ENCODE data around the gene VSIG10. TPM values are rescaled to one million over a fixed set of nuclear protein-coding genes. Genes with fewer than 3 reads are reported as not detected.

The VSIG10 gene
- total and polyA plus RNA-seq, 2 of the 13 experiments (the other 11 are each of a cell fraction or from before 2014, with no cell fraction given): 25.6 to 42.5 TPM

GRCh38 chr12:118052324-118053070, 51.3 kb downstream of the VSIG10 start (continued):
- peak; percentile 27; the same call in 1 of the 2 replicates for TF ChIP-seq ZBTB10 (CRISPR knock-in tag; IDR thresholded peaks at IDR 0.05; ENCODE audit: borderline replicate concordance)
- TF ChIP-seq EED (CRISPR knock-in tag; IDR thresholded peaks at IDR 0.05): no peak
- no peak for TF ChIP-seq ZFAT (CRISPR knock-in tag; conservative IDR thresholded peaks at IDR 0.05)
- TF ChIP-seq MEIS1 (CRISPR knock-in tag; IDR thresholded peaks at IDR 0.05; ENCODE audit: borderline replicate concordance): peak; percentile 90; the same call in 1 of the 2 replicates
- TF ChIP-seq, protein P1, sequence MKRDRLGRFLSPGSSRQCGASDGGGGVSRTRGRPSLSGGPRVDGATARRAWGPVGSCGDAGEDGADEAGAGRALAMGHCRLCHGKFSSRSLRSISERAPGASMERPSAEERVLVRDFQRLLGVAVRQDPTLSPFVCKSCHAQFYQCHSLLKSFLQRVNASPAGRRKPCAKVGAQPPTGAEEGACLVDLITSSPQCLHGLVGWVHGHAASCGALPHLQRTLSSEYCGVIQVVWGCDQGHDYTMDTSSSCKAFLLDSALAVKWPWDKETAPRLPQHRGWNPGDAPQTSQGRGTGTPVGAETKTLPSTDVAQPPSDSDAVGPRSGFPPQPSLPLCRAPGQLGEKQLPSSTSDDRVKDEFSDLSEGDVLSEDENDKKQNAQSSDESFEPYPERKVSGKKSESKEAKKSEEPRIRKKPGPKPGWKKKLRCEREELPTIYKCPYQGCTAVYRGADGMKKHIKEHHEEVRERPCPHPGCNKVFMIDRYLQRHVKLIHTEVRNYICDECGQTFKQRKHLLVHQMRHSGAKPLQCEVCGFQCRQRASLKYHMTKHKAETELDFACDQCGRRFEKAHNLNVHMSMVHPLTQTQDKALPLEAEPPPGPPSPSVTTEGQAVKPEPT (CRISPR knock-in tag; IDR thresholded peaks at IDR 0.05; ENCODE audit: low read depth): 0 out of 2 replicates have a peak, but pooled peaks have one; percentile 54
- peak; percentile 53; the same call in 1 of the 2 replicates for TF ChIP-seq ZNF816 (CRISPR knock-in tag; IDR thresholded peaks at IDR 0.05; ENCODE audit: borderline replicate concordance)
- 0 out of 2 replicates have a peak, but pooled peaks have one; percentile 38 for TF ChIP-seq KLF6 (CRISPR knock-in tag; IDR thresholded peaks at IDR 0.05)
- no peak for TF ChIP-seq ZNF432 (CRISPR knock-in tag; IDR thresholded peaks at IDR 0.05; ENCODE audit: borderline replicate concordance)
- peak; percentile 73; the same call in 1 of the 2 replicates for TF ChIP-seq ZNF431 (CRISPR knock-in tag; IDR thresholded peaks at IDR 0.05; ENCODE audit: borderline replicate concordance, low read depth)
- TF ChIP-seq, protein P2, sequence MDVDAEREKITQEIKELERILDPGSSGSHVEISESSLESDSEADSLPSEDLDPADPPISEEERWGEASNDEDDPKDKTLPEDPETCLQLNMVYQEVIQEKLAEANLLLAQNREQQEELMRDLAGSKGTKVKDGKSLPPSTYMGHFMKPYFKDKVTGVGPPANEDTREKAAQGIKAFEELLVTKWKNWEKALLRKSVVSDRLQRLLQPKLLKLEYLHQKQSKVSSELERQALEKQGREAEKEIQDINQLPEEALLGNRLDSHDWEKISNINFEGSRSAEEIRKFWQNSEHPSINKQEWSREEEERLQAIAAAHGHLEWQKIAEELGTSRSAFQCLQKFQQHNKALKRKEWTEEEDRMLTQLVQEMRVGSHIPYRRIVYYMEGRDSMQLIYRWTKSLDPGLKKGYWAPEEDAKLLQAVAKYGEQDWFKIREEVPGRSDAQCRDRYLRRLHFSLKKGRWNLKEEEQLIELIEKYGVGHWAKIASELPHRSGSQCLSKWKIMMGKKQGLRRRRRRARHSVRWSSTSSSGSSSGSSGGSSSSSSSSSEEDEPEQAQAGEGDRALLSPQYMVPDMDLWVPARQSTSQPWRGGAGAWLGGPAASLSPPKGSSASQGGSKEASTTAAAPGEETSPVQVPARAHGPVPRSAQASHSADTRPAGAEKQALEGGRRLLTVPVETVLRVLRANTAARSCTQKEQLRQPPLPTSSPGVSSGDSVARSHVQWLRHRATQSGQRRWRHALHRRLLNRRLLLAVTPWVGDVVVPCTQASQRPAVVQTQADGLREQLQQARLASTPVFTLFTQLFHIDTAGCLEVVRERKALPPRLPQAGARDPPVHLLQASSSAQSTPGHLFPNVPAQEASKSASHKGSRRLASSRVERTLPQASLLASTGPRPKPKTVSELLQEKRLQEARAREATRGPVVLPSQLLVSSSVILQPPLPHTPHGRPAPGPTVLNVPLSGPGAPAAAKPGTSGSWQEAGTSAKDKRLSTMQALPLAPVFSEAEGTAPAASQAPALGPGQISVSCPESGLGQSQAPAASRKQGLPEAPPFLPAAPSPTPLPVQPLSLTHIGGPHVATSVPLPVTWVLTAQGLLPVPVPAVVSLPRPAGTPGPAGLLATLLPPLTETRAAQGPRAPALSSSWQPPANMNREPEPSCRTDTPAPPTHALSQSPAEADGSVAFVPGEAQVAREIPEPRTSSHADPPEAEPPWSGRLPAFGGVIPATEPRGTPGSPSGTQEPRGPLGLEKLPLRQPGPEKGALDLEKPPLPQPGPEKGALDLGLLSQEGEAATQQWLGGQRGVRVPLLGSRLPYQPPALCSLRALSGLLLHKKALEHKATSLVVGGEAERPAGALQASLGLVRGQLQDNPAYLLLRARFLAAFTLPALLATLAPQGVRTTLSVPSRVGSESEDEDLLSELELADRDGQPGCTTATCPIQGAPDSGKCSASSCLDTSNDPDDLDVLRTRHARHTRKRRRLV (CRISPR knock-in tag; IDR thresholded peaks at IDR 0.05): no peak
- 0 out of 2 replicates have a peak, but pooled peaks have one; percentile 59 for TF ChIP-seq ZNF670 (CRISPR knock-in tag; IDR thresholded peaks at IDR 0.05; ENCODE audit: borderline replicate concordance)
- TF ChIP-seq, protein P3, sequence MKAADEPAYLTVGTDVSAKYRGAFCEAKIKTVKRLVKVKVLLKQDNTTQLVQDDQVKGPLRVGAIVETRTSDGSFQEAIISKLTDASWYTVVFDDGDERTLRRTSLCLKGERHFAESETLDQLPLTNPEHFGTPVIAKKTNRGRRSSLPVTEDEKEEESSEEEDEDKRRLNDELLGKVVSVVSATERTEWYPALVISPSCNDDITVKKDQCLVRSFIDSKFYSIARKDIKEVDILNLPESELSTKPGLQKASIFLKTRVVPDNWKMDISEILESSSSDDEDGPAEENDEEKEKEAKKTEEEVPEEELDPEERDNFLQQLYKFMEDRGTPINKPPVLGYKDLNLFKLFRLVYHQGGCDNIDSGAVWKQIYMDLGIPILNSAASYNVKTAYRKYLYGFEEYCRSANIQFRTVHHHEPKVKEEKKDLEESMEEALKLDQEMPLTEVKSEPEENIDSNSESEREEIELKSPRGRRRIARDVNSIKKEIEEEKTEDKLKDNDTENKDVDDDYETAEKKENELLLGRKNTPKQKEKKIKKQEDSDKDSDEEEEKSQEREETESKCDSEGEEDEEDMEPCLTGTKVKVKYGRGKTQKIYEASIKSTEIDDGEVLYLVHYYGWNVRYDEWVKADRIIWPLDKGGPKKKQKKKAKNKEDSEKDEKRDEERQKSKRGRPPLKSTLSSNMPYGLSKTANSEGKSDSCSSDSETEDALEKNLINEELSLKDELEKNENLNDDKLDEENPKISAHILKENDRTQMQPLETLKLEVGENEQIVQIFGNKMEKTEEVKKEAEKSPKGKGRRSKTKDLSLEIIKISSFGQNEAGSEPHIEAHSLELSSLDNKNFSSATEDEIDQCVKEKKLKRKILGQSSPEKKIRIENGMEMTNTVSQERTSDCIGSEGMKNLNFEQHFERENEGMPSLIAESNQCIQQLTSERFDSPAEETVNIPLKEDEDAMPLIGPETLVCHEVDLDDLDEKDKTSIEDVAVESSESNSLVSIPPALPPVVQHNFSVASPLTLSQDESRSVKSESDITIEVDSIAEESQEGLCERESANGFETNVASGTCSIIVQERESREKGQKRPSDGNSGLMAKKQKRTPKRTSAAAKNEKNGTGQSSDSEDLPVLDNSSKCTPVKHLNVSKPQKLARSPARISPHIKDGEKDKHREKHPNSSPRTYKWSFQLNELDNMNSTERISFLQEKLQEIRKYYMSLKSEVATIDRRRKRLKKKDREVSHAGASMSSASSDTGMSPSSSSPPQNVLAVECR (CRISPR knock-in tag; IDR thresholded peaks at IDR 0.05; ENCODE audit: borderline replicate concordance): peak; percentile 78; the same call in 1 of the 2 replicates
- TF ChIP-seq NRL (CRISPR knock-in tag; IDR thresholded peaks at IDR 0.05; ENCODE audit: borderline replicate concordance): peak; percentile 42; the same call in 1 of the 2 replicates
